Upper lobe of left lung (tissue), 6 donors: ENCODE results near the gene NLRP6. TPM values are rescaled to one million over a fixed set of nuclear protein-coding genes. Genes with fewer than 3 reads are reported as not detected.
"Not testable (repeated sequence)": the region's sequence is repeated elsewhere in the genome, so short reads cannot be mapped to it uniquely, and the experiment has no call there.

Experiments used
- ATAC-seq, 2 donors: fragments of 200-7000 bp; cut with Tn5 transposase; one replicate each; pipeline ENCODE4 v1.9.1; 2022; ENCODE audit warnings: mild to moderate bottlenecking in 2 of 2, moderate library complexity in 2 of 2; ENCODE audit not compliant: low FRiP score in 2 of 2
- DNase-seq, 2 donors: peaks; one replicate each; pipeline ENCODE4 v3.0.0-alpha.2; 2019 to 2020
- H3K27ac ChIP-seq, 4 donors: fragments of 200-600 bp; sonication (generic); one replicate each; pipeline ENCODE4 v1.5.1; 2016 to 2019
- H3K27me3 ChIP-seq, 4 donors: fragments of 200-600 bp; sonication (generic); one replicate each; pipeline ENCODE4 v1.5.1; 2017 to 2019
- H3K36me3 ChIP-seq, 4 donors: fragments of 200-600 bp; sonication (generic); one replicate each; pipeline ENCODE4 v1.5.1; 2016 to 2019
- H3K4me1 ChIP-seq, 4 donors: fragments of 200-600 bp; sonication (generic); one replicate each; pipeline ENCODE4 v1.5.1; 2018 to 2019
- H3K4me3 ChIP-seq, 4 donors: fragments of 200-600 bp; sonication (generic); one replicate each; pipeline ENCODE4 v1.5.1; 2017 to 2019; ENCODE audit warnings: mild to moderate bottlenecking in 2 of 4, moderate library complexity in 1 of 4
- H3K9me3 ChIP-seq, 4 donors: fragments of 200-600 bp; sonication (generic); one replicate each; pipeline ENCODE4 v1.5.1; 2018 to 2019
- CTCF ChIP-seq, 6 experiments: fragments of 450-650 bp in 4 of 6; fragments of 200-600 bp in 2 of 6; sonication (generic) in 2 of 6; IDR thresholded peaks; one replicate each; pipeline ENCODE4 v1.5.1; 2016 to 2019; ENCODE audit warnings: antibody characterized with exemption in 6 of 6
- EP300 ChIP-seq, 4 donors: sonication (generic); formaldehyde crosslinking; IDR thresholded peaks; one replicate each; pipeline ENCODE4 v1.5.1; 2017; ENCODE audit warnings: antibody characterized with exemption in 4 of 4, control low read depth in 2 of 4
- POLR2A ChIP-seq, 4 donors: fragments of 450-650 bp; IDR thresholded peaks; one replicate each; pipeline ENCODE4 v1.5.1; 2016 to 2017; ENCODE audit warnings: antibody characterized with exemption in 4 of 4, mild to moderate bottlenecking in 2 of 4
- POLR2AphosphoS5 ChIP-seq, 2 donors: sonication (generic); formaldehyde crosslinking; IDR thresholded peaks; one replicate each; pipeline ENCODE4 v1.5.1; 2017; ENCODE audit warnings: antibody characterized with exemption in 2 of 2
- WGBS, 2 donors: methylation state at CpG; one replicate each; pipeline ENCODE4 v1.1.5; 2017 to 2018; 5-methylcytosine and 5-hydroxymethylcytosine counted together
- total RNA-seq, 6 donors: library from RNA; depleted of rRNA in 4 of 6; stranded (reverse); fragments of >200 nt in 4 of 6; gene quantifications; one replicate each; pipeline versions ENCODE4 v1.1.0 to v1.2.1, GENCODE V29; 2016 to 2021
- donor health status: DM: no; HTN: no; CAD: no; lungs with moderate emphysema.
- donor health status: DM: no; HTN: yes; CAD: no; lungs with severe emphysema.

Gene NLRP6
- total RNA-seq, 6 donors from 2014 or later, result 1.3 to 7.3 (median 3.1) TPM

- Histone ChIP-seq H3K27me3 (peaks cover 0 to 20% (median 11%) of the 10 kb centered on the region in 4 donors), H3K27ac (no peak overlapping the region), H3K4me3 (no peak overlapping the region), H3K4me1 (peaks cover 23 to 36% (median 30%) of the 10 kb centered on the region in 4 donors), H3K36me3 (no peaks in the 10 kb centered on the region), H3K9me3 (no peaks in the 10 kb centered on the region)
- TF ChIP-seq CTCF (IDR thresholded peaks at IDR 0.05), result no peak
- no peak for TF ChIP-seq EP300 (IDR thresholded peaks at IDR 0.05)
- no peak for TF ChIP-seq POLR2AphosphoS5 (IDR thresholded peaks at IDR 0.05)
- TF ChIP-seq POLR2A (IDR thresholded peaks at IDR 0.05), result no peak
- 82 to 93% methylated on average over 8 of the region's 8 CpGs for WGBS, 2 donors
- DNase-seq, result no peak
- ATAC-seq, result no peak
These were observed 7.7 kb downstream of the NLRP6 start for GRCh38 chr11:285894-286220.

GRCh38 chr11:286977-287820, 9.0 kb downstream of the NLRP6 start:
- not testable (repeated sequence) for H3K9me3 ChIP-seq, ATAC-seq, H3K36me3 ChIP-seq, H3K27me3 ChIP-seq
- 66 to 82% methylated on average over 27 of the region's 27 CpGs for WGBS, 2 donors
- Histone ChIP-seq H3K27ac (peak overlapping the region in 2 of 4 donors; percentile 81 to 91), H3K4me3 (peak overlapping the region in 3 of 4 donors; percentile 82 to 88 (median 83)), H3K4me1 (peaks cover 14 to 25% (median 21%) of the 10 kb centered on the region in 4 donors)
- DNase-seq, result peak in 1 of 2 donors; percentile 26

- no peak for ATAC-seq
These were observed 9.7 kb downstream of the NLRP6 start for GRCh38 chr11:287821-288477.

GRCh38 chr11:288478-289397, 10.5 kb downstream of the NLRP6 start, which contains the start of gene PGGHG:
Gene PGGHG, plus strand, starts transcription at chr11:289126. Its CDS starts 691 bp downstream, at chr11:289817.
- Histone ChIP-seq H3K27me3 (no peaks in the 10 kb centered on the region), H3K9me3 (no peaks in the 10 kb centered on the region), H3K4me1 (peaks cover 14 to 25% (median 21%) of the 10 kb centered on the region in 4 donors), H3K36me3 (peaks cover 0 to 20% (median 9%) of the 10 kb centered on the region in 4 donors), H3K27ac (peak within 1 kb of the TSS; percentile 81 to 91 (median 84)), H3K4me3 (peak within 1 kb of the TSS; percentile 80 to 88 (median 82))
- ATAC-seq (peak; percentile 62 to 90), DNase-seq (peak; percentile 85 to 96)
- no peak for TF ChIP-seq EP300 (IDR thresholded peaks at IDR 0.05)
- peak in 1 of 4 donors; percentile 62 for TF ChIP-seq POLR2A (IDR thresholded peaks at IDR 0.05)
- no peak for TF ChIP-seq CTCF (IDR thresholded peaks at IDR 0.05)
- peak in 1 of 2 donors; percentile 55 for TF ChIP-seq POLR2AphosphoS5 (IDR thresholded peaks at IDR 0.05)
- WGBS, 2 donors, result 0 to 2% methylated on average over 8 to 65 of the region's 112 CpGs

More at GRCh38 chr11:287821-288477, 9.7 kb downstream of the NLRP6 start:
- peaks cover 14 to 25% (median 21%) of the 10 kb centered on the region in 4 donors for H3K4me1 ChIP-seq
- H3K27ac ChIP-seq, result peak overlapping the region; percentile 81 to 91 (median 84)
- DNase-seq, result peak; percentile 32 to 87
- no peaks in the 10 kb centered on the region for H3K27me3 ChIP-seq
- no peak for TF ChIP-seq EP300 (IDR thresholded peaks at IDR 0.05)
- peak in 1 of 4 donors; percentile 48 for TF ChIP-seq POLR2A (IDR thresholded peaks at IDR 0.05)
- no peak for TF ChIP-seq POLR2AphosphoS5 (IDR thresholded peaks at IDR 0.05)
- peaks cover 0 to 12% (median 3%) of the 10 kb centered on the region in 4 donors for H3K36me3 ChIP-seq
- 25 to 33% methylated on average over 24 to 41 of the region's 41 CpGs for WGBS, 2 donors
- H3K9me3 ChIP-seq, result no peaks in the 10 kb centered on the region
- peak overlapping the region; percentile 80 to 88 (median 82) for H3K4me3 ChIP-seq

- H3K36me3 ChIP-seq, result peaks cover 0 to 26% (median 14%) of the 10 kb centered on the region in 4 donors
- TF ChIP-seq POLR2A (IDR thresholded peaks at IDR 0.05), result no peak
- TF ChIP-seq POLR2AphosphoS5 (IDR thresholded peaks at IDR 0.05), result no peak
- H3K27me3 ChIP-seq, result no peaks in the 10 kb centered on the region
- peak overlapping the region; percentile 35 to 88 (median 82) for H3K4me3 ChIP-seq
- DNase-seq (no peak), ATAC-seq (peak in 1 of 2 donors; percentile 1)
- 24% methylated on average over 6 of the region's 14 CpGs; no CpG with 5 or more reads in 1 of the 2 donors for WGBS, 2 donors
- H3K4me1 ChIP-seq, result peaks cover 14 to 25% (median 21%) of the 10 kb centered on the region in 4 donors
- H3K27ac ChIP-seq, result peak overlapping the region; percentile 81 to 91 (median 81)
- no peaks in the 10 kb centered on the region for H3K9me3 ChIP-seq
These were observed 11.1 kb downstream of the NLRP6 start for GRCh38 chr11:289398-289711.
